HUES48 (cell line): ENCODE data around the gene DYNC1I1.

Experiments used
- H3K27ac ChIP-seq: one replicate; pipeline ENCODE4 v1.7.0; 2013; ENCODE audit warnings: low read depth, low read length, inconsistent platforms
- H3K27me3 ChIP-seq: 2 replicates; pipeline ENCODE4 v1.6.1; 2013; ENCODE audit warnings: mild to moderate bottlenecking, low read length; ENCODE audit not compliant: control insufficient read depth, insufficient read depth
- H3K36me3 ChIP-seq: 2 replicates; pipeline ENCODE4 v1.6.1; 2013; ENCODE audit warnings: low read length; ENCODE audit not compliant: control insufficient read depth, insufficient read depth
- H3K4me1 ChIP-seq: 2 replicates; pipeline ENCODE4 v1.6.1; 2013; ENCODE audit warnings: mild to moderate bottlenecking, low read length; ENCODE audit not compliant: control insufficient read depth, insufficient read depth
- H3K4me3 ChIP-seq: 2 replicates; pipeline ENCODE4 v1.5.1; 2013; ENCODE audit warnings: mild to moderate bottlenecking, low read depth, low read length
- H3K9ac ChIP-seq: 2 replicates; pipeline ENCODE4 v1.6.1; 2013; ENCODE audit warnings: mild to moderate bottlenecking, low read depth, low read length, moderate library complexity
- H3K9me3 ChIP-seq: 2 replicates; pipeline ENCODE4 v1.6.1; 2013; ENCODE audit warnings: low read length; ENCODE audit not compliant: control insufficient read depth, insufficient read depth

The DYNC1I1 gene

DNA sequence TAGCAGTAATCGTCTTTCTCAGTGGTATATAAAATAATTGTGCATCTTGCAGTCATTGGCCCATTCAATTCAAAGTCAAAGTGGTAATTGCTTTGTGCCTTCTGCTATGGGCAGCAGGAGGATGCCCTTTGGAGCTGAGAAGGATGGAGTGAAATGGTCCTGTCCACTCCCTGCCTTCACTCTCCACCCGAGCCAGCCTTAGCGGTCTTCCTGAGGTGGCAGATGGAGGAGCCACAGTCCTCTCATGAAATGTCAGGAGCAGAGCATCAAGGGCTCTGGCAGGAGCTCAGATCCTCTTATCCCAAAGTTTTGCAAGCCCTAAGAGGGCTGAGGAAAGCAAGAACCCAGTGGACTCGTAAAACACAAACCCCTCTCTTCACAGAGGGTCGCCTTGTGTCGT lies 199.4 kb downstream of the DYNC1I1 start:
- Histone ChIP-seq H3K27ac (no peak overlapping the region), H3K9me3 (no peaks in the 10 kb centered on the region), H3K27me3 (no peaks in the 10 kb centered on the region), H3K4me3 (no peak overlapping the region), H3K4me1 (no peaks in the 10 kb centered on the region), H3K9ac (no peak overlapping the region), H3K36me3 (no peaks in the 10 kb centered on the region)

DNA sequence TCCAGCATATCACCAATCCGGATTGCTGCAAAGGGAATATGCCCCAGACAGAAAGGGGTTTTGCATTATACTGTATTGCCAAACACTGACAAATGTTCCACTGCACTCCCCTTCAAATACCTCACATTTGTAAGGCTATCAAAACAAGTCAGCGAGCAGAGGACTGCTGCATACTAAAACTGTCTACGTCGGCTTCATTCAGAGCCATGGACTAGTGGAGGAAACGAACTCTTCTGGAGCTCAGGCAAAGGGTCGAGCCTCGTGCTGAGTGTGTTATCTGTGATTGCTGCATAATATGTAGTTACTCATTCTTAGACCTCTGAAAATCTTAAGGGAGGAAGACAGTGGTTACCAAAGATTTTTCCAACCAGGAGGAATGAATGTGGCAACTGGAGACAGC lies 200.2 kb downstream of the DYNC1I1 start:
- Histone ChIP-seq H3K9me3 (no peaks in the 10 kb centered on the region), H3K36me3 (no peaks in the 10 kb centered on the region), H3K27ac (no peak overlapping the region), H3K27me3 (no peaks in the 10 kb centered on the region), H3K4me3 (no peak overlapping the region), H3K4me1 (no peaks in the 10 kb centered on the region), H3K9ac (no peak overlapping the region)

DNA sequence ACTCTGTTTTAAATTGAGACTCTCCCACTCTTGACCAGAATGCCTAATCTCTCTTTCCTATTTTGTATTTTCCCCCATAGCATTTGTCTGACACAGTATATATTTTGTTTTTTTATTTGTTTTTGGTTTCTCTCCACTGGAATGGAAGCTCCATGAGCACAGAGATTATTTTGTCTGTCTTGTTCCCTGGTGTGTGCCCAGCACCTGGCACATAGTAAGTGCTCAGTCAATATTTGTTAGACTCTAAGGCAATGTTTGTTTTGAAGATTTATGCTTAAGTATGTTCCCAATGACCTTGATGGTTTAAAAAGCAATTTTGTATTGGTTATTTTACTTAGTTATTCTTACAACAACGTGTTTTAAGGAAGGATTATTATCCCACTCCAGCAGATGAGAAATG lies 201.8 kb downstream of the DYNC1I1 start:
- H3K9ac ChIP-seq, result no peak overlapping the region
- no peaks in the 10 kb centered on the region for H3K36me3 ChIP-seq
- no peaks in the 10 kb centered on the region for H3K27me3 ChIP-seq
- no peaks in the 10 kb centered on the region for H3K4me1 ChIP-seq
- H3K4me3 ChIP-seq, result no peak overlapping the region
- no peaks in the 10 kb centered on the region for H3K9me3 ChIP-seq
- H3K27ac ChIP-seq, result no peak overlapping the region

DNA sequence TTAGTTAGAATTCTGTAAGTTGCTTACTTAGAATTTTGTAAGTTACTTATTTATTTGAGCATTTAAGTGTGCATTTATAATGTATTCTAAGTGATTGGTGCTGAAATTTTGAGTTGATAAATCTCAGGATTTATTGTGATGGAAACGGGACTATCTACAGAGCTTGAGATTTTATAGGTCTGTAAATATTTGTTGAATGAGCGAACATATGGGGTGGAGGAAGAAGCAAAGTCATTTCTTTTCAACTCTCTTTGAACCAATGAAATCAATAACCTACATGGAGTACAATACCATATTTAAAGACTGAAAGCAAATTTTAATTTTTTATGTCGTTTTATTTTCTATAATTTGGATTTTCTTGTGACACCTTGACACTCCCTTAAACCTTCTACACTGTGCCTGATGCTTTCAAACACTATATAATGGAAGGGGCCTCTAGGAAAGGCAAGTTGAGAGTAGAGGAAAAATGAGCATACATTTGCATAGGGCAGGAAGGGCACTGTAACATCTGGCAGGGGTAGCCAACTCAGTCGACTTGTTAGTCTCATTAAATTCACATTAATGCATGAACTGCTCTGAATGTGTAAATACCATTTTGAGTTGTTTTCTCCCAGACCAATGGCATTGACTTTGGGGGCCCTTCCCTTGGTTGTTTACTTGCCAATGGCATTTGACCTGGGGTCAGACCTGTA lies 204.2 kb downstream of the DYNC1I1 start:
- Histone ChIP-seq H3K27me3 (no peaks in the 10 kb centered on the region), H3K36me3 (no peaks in the 10 kb centered on the region), H3K4me3 (no peak overlapping the region), H3K9me3 (no peaks in the 10 kb centered on the region), H3K4me1 (no peaks in the 10 kb centered on the region), H3K9ac (no peak overlapping the region), H3K27ac (no peak overlapping the region)

DNA sequence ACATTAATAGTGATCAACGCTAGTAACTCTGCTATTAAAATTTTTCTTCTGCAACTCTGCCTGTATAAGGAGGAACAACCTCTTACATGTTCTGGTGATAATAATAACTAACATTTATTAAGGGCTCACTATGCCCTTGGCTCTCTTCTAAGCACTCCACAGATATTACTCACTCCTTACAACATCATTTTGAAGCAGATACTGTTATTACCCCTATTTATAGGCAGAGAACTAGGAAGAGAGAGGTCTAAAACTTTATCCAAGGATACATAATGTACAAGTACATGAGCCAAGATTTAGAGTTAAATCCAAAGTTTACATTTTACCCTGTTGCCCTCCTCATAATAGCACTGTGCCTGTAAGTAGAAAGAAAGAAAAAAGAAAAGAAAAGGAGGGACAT lies 205.6 kb downstream of the DYNC1I1 start:
- no peaks in the 10 kb centered on the region for H3K9me3 ChIP-seq
- no peak overlapping the region for H3K9ac ChIP-seq
- no peak overlapping the region for H3K27ac ChIP-seq
- no peaks in the 10 kb centered on the region for H3K36me3 ChIP-seq
- H3K27me3 ChIP-seq, result no peaks in the 10 kb centered on the region
- no peak overlapping the region for H3K4me3 ChIP-seq
- H3K4me1 ChIP-seq, result no peaks in the 10 kb centered on the region

DNA sequence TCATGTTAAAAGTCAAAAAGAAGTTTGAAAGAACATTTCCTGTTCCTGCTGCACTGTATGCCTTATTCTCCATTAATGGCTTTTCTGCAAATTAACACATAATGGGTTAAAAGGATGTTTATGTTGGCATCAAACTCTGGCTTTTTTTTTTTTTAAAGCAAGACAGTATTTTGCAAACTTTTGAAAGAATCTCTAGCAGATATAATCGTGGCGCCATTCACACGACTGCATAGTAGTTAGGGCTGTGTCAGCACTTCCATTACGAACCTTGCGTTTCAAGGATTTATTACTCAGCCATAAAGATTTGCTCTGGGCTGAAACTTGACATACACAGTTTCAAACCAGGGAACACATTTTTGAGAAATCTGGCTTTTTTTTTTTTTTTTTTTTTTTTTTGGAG lies 207.8 kb downstream of the DYNC1I1 start:
- Histone ChIP-seq H3K36me3 (no peaks in the 10 kb centered on the region), H3K4me3 (no peak overlapping the region), H3K9ac (no peak overlapping the region), H3K9me3 (no peaks in the 10 kb centered on the region), H3K27me3 (no peaks in the 10 kb centered on the region), H3K27ac (no peak overlapping the region), H3K4me1 (no peaks in the 10 kb centered on the region)

DNA sequence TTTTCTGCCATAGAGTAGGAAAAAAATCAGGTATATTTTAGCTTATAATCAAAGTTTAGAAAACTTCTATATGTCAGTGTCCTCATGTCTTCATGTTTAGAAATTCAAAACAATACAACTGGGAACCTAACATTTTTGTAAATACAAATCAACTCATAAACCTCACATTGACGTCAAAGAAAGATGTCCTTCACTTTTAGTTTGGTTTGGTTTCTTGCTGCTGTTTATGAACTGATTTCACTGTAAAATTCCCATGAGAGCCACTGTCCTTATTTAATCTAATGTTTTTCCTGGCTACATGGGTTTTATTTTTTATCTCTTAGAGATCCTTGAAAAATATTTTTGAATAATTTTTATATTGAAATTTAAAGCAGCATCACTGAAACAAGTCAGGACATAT lies 208.4 kb downstream of the DYNC1I1 start:
- Histone ChIP-seq H3K27me3 (no peaks in the 10 kb centered on the region), H3K27ac (no peak overlapping the region), H3K4me1 (no peaks in the 10 kb centered on the region), H3K9ac (no peak overlapping the region), H3K4me3 (no peak overlapping the region), H3K9me3 (no peaks in the 10 kb centered on the region), H3K36me3 (no peaks in the 10 kb centered on the region)

DNA sequence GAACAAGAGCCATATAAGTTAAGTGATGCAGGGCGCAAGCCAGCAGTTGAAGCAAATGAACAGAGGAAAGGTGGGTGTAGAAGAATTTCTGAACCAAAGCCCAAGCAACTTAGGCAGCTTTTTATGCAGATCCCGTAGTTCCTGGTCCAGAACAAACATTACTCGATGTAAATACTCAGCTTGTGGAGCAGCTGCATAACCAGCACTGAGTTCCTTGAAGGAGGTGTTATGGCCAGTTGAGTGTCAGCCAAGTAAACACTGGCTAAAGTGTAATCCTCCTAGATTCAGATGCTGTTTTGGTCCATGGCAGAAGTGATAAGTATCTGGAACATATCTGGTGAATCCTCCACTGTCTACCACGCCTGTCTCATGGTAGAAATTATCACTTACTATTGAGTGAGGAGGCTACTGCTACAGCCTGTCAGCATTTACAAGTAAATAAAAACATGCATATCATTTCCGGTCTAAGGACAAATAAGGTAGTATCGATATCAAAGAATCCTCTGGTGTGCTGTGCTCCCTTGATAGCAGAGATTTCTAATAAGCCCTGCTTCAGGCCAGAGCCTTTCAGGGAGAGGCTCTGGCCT lies 213.9 kb downstream of the DYNC1I1 start:
- no peak overlapping the region for H3K27ac ChIP-seq
- no peaks in the 10 kb centered on the region for H3K9me3 ChIP-seq
- H3K27me3 ChIP-seq, result no peaks in the 10 kb centered on the region

DNA sequence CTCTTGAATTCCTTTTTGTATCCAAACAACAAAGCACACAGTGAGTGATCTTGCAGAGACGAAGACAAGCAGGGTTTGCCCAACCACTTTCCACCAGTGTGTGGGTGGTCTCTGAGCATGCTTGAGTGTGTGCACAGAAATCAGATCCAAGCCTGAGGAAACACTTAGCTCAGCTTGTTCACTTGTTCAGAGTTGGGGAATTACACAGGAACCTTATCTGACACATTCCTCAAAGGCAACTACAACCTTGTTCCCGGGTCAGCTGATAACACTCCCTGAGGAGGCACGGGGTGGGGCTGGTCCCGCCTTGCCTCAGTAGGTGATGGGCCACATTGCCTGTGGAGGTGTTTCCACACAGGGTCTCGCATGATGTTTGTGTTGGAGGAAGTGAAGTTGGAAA lies 216.9 kb downstream of the DYNC1I1 start:
- H3K4me3 ChIP-seq, result no peak overlapping the region
- H3K27me3 ChIP-seq, result no peaks in the 10 kb centered on the region
- no peak overlapping the region for H3K27ac ChIP-seq
- no peak overlapping the region for H3K9ac ChIP-seq
- no peaks in the 10 kb centered on the region for H3K9me3 ChIP-seq
- no peaks in the 10 kb centered on the region for H3K36me3 ChIP-seq
- no peaks in the 10 kb centered on the region for H3K4me1 ChIP-seq

More for the DNA sequence above, 213.9 kb downstream of the DYNC1I1 start:
- H3K36me3 ChIP-seq, result no peaks in the 10 kb centered on the region
- no peaks in the 10 kb centered on the region for H3K4me1 ChIP-seq
- no peak overlapping the region for H3K9ac ChIP-seq
- no peak overlapping the region for H3K4me3 ChIP-seq

DNA sequence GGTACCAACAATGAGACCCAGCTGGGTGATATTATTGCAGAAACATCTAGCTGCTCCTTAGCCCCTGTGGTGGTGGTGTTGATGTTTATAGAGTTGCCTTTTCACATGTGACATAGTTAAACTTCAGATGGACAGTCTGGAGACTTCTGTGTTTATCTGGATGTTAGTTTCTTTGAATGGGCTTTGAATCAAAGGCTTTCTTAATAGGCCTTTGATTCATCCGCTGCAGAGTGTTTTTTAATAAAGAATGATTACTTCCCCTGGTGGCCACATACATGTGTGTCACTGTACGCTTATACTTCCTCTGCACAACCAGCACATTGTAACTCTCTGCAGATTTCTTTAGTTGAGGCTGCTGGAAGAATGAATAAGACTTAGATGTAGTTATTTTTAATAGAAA lies 221.0 kb downstream of the DYNC1I1 start:
- no peaks in the 10 kb centered on the region for H3K9me3 ChIP-seq
- no peaks in the 10 kb centered on the region for H3K36me3 ChIP-seq
- no peak overlapping the region for H3K27ac ChIP-seq
- no peaks in the 10 kb centered on the region for H3K4me1 ChIP-seq
- no peak overlapping the region for H3K9ac ChIP-seq
- no peak overlapping the region for H3K4me3 ChIP-seq
- H3K27me3 ChIP-seq, result no peaks in the 10 kb centered on the region

DNA sequence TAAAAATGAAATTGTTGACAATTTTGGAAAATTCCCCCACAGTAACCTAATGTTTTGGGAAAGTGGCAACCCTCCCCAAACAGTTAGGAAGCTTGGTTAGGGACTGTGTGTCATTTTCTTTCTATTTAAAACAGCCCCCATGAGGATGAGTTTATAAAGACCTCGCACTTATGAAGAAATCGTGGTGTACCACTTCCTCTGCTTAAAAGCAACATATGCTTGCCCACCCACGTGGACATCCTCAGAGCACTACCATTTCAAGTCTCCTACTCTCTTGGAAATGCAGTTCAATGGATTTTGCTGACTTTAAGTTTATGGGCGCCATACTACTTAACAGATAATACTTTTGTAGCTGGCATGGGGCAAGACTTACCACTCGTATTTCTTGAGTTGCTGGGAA lies 223.8 kb downstream of the DYNC1I1 start:
- Histone ChIP-seq H3K9ac (no peak overlapping the region), H3K9me3 (no peaks in the 10 kb centered on the region), H3K27ac (no peak overlapping the region), H3K4me1 (no peaks in the 10 kb centered on the region), H3K36me3 (no peaks in the 10 kb centered on the region), H3K4me3 (no peak overlapping the region), H3K27me3 (no peaks in the 10 kb centered on the region)
